Panc1 (cell line): ENCODE data around the gene ERN2.

Experiments
- CTCF ChIP-seq: fragments of 450-650 bp; IDR thresholded peaks from 2 replicates; pipeline ENCODE4 v1.5.1; 2017; ENCODE audit warnings: mild to moderate bottlenecking
- POLR2AphosphoS5 ChIP-seq: IDR thresholded peaks from 2 replicates; pipeline ENCODE4 v1.6.1; 2012; ENCODE audit warnings: mild to moderate bottlenecking, low read depth, low read length, moderate library complexity
- REST ChIP-seq, 2 experiments: IDR thresholded peaks; 2 replicates each; pipeline ENCODE4 v1.6.1; 2011 to 2012; ENCODE audit warnings: low read depth in 2 of 2, control low read depth in 1 of 2, low read length in 1 of 2, mild to moderate bottlenecking in 1 of 2, moderate library complexity in 1 of 2; ENCODE audit not compliant: insufficient read depth in 1 of 2

GRCh38 chr16:23712976-23713375, at the start of gene ERN2:
- no peak for TF ChIP-seq REST (IDR thresholded peaks at IDR 0.05; ENCODE audit: insufficient read depth in 1 of 2, low read depth in 2 of 2, low read length in 1 of 2)
- no peak for TF ChIP-seq CTCF
- TF ChIP-seq POLR2AphosphoS5: no peak
